ENCODE data around the gene PRCC.

Gene PRCC

GRCh38 chr1:156845953-156846545 is 78.7 kb downstream of the PRCC start:
- no peak for DNase-seq

GRCh38 chr1:156846643-156847042 is 79.3 kb downstream of the PRCC start:
- DNase-seq: no peak

GRCh38 chr1:156847591-156848460 is 80.5 kb downstream of the PRCC start:
- no peak for DNase-seq

GRCh38 chr1:156848461-156849150 is 81.3 kb downstream of the PRCC start:
- DNase-seq: no peak

GRCh38 chr1:156849151-156849496 is 81.8 kb downstream of the PRCC start:
- no peak for DNase-seq
